Kidney capillary endothelial cell (primary cell): ENCODE measurements around the gene SIGLEC9.

Experiments used
- DNase-seq: peaks from one replicate; pipeline ENCODE4 v3.0.0-alpha.2; 2018; ENCODE audit warnings: low spot score

SIGLEC9 gene

GRCh38 chr19:51124729-51125128 is at the start of gene SIGLEC9:
SIGLEC9 (plus strand) TSS chr19:51124906; CDS start chr19:51124975, 69 bp downstream.
- no peak for DNase-seq

- DNase-seq = no peak
Measured at GRCh38 chr19:51075998-51076397, 48.7 kb upstream of the SIGLEC9 start.

- no peak for DNase-seq
Measured at GRCh38 chr19:51076631-51077213, 48.0 kb upstream of the SIGLEC9 start.

GRCh38 chr19:51078104-51078503 is 46.6 kb upstream of the SIGLEC9 start:
- DNase-seq = no peak

- DNase-seq = no peak
Measured at GRCh38 chr19:51078731-51079130, 46.0 kb upstream of the SIGLEC9 start.

- no peak for DNase-seq
Measured at GRCh38 chr19:51079481-51080110, 45.1 kb upstream of the SIGLEC9 start.

- no peak for DNase-seq
Measured at GRCh38 chr19:51081476-51081875, 43.2 kb upstream of the SIGLEC9 start.

- DNase-seq = no peak
Measured at GRCh38 chr19:51082611-51083010, 42.1 kb upstream of the SIGLEC9 start, which contains the start of gene KLK14. KLK14 (minus strand) TSS chr19:51082887; CDS start chr19:51082614, 273 bp downstream.

- no peak for DNase-seq
Measured at GRCh38 chr19:51083181-51083580, 41.5 kb upstream of the SIGLEC9 start.

- DNase-seq = no peak
Measured at GRCh38 chr19:51083783-51084182, 40.9 kb upstream of the SIGLEC9 start.

- no peak for DNase-seq
Measured at GRCh38 chr19:51084505-51084904, 40.2 kb upstream of the SIGLEC9 start.

- DNase-seq = no peak
Measured at GRCh38 chr19:51086153-51086850, 38.4 kb upstream of the SIGLEC9 start.

- no peak for DNase-seq
Measured at GRCh38 chr19:51089786-51090185, 34.9 kb upstream of the SIGLEC9 start.

GRCh38 chr19:51090471-51090870 is 34.2 kb upstream of the SIGLEC9 start:
- no peak for DNase-seq

- DNase-seq = no peak
Measured at GRCh38 chr19:51091126-51091525, 33.6 kb upstream of the SIGLEC9 start.

GRCh38 chr19:51091895-51092873 is 32.5 kb upstream of the SIGLEC9 start:
- no peak for DNase-seq

- DNase-seq = no peak
Measured at GRCh38 chr19:51093101-51093500, 31.6 kb upstream of the SIGLEC9 start.

GRCh38 chr19:51093510-51094345 is 31.0 kb upstream of the SIGLEC9 start:
- DNase-seq = no peak

GRCh38 chr19:51094696-51095279 is 29.9 kb upstream of the SIGLEC9 start:
- no peak for DNase-seq

GRCh38 chr19:51096473-51097165 is 28.1 kb upstream of the SIGLEC9 start:
- DNase-seq = peak; percentile 33
